ENCODE data around the gene GM2A. TPM values are rescaled to one million over a fixed set of nuclear protein-coding genes. Genes with fewer than 3 reads are reported as not detected.

GM2A gene
- total and polyA plus RNA-seq, 8 donors = 6.4 to 25.0 (median 10.9) TPM

- H3K4me3 ChIP-seq = no peak overlapping the region
- no peaks in the 10 kb centered on the region for H3K36me3 ChIP-seq
- WGBS, 2 donors = 95 to 98% methylated on average over 4 of the region's 4 CpGs
- no peaks in the 10 kb centered on the region for H3K9me3 ChIP-seq
- H3K4me1 ChIP-seq = peaks cover 4 to 24% (median 5%) of the 10 kb centered on the region in 3 donors
- H3K27me3 ChIP-seq = no peaks in the 10 kb centered on the region
- FAIRE-seq (no peak), DNase-seq (peak in 1 of 6 donors; percentile 4), ATAC-seq (no peak)
- no peak overlapping the region for H3K27ac ChIP-seq
- TF ChIP-seq, protein P1, sequence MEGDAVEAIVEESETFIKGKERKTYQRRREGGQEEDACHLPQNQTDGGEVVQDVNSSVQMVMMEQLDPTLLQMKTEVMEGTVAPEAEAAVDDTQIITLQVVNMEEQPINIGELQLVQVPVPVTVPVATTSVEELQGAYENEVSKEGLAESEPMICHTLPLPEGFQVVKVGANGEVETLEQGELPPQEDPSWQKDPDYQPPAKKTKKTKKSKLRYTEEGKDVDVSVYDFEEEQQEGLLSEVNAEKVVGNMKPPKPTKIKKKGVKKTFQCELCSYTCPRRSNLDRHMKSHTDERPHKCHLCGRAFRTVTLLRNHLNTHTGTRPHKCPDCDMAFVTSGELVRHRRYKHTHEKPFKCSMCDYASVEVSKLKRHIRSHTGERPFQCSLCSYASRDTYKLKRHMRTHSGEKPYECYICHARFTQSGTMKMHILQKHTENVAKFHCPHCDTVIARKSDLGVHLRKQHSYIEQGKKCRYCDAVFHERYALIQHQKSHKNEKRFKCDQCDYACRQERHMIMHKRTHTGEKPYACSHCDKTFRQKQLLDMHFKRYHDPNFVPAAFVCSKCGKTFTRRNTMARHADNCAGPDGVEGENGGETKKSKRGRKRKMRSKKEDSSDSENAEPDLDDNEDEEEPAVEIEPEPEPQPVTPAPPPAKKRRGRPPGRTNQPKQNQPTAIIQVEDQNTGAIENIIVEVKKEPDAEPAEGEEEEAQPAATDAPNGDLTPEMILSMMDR (IDR thresholded peaks at IDR 0.05) = no peak
- intact Hi-C loops (cut with DNase I) = no loop called here
Measured at GRCh38 chr5:151225071-151225470, 27.9 kb upstream of the GM2A start.

DNA sequence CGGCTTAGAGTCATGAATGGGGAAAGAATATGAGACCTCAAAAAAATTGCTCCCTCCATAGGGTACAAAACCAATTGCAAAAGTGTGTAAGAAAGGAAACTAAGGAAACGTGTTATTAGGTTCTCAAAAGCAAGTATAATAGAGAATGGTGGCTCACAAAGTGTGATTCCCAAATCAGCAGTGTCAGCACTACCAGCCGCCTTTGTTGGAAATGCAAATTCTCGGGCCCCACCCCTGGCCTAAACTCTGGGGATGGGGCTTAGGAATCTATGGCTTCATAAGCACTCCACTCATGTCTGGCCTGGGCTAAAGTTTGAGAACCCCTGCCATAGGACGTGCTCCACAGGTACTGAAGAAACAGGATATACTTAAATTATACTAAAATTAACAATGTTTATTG is 27.5 kb upstream of the GM2A start:
- TF ChIP-seq, protein P1 (IDR thresholded peaks at IDR 0.05) = no peak
- Histone ChIP-seq H3K4me1 (peaks cover 4 to 24% (median 5%) of the 10 kb centered on the region in 3 donors), H3K36me3 (no peaks in the 10 kb centered on the region), H3K27me3 (no peaks in the 10 kb centered on the region), H3K9me3 (no peaks in the 10 kb centered on the region), H3K27ac (no peak overlapping the region), H3K4me3 (no peak overlapping the region)
- 88 to 90% methylated on average over 5 of the region's 5 CpGs for WGBS, 2 donors
- intact Hi-C loops (cut with DNase I) = no loop called here
- no peak for FAIRE-seq
- DNase-seq = peak in 1 of 6 donors; percentile 10
- ATAC-seq = no peak

DNA sequence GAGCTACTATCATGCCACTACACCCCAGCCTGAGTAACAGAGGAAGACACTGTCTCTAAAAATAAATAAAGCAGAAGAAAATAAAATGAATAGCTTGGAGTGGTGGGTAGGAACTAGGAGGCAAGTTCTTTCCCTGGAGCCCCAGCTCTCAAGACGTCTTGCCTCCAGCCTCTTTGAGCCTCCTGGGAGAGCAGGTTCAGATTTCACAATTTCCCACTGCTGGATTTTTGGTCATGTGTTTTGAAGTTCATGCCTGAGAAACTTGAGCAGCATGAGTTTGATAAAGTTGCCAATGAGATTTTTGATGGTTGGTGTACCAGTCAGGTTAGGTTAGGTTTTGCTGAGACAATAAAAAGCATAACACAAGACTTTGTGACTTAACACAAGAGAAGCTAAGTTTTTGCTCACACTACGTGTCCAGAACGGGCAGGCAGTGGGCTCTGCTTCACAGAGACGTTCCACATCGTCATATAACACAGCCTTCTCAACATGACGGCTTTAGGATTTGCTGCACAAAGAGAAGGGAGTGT is 25.0 kb upstream of the GM2A start:
- Histone ChIP-seq H3K9me3 (no peaks in the 10 kb centered on the region), H3K27ac (no peak overlapping the region), H3K4me3 (no peak overlapping the region), H3K36me3 (no peaks in the 10 kb centered on the region), H3K27me3 (no peaks in the 10 kb centered on the region), H3K4me1 (peaks cover 0 to 5% (median 0%) of the 10 kb centered on the region in 3 donors)
- intact Hi-C loops (cut with DNase I) = no loop called here
- no peak for ATAC-seq
- DNase-seq = no peak
- TF ChIP-seq, protein P1 (IDR thresholded peaks at IDR 0.05) = no peak
- WGBS, 2 donors = 86 to 87% methylated on average over 6 of the region's 6 CpGs
- no peak for FAIRE-seq

DNA sequence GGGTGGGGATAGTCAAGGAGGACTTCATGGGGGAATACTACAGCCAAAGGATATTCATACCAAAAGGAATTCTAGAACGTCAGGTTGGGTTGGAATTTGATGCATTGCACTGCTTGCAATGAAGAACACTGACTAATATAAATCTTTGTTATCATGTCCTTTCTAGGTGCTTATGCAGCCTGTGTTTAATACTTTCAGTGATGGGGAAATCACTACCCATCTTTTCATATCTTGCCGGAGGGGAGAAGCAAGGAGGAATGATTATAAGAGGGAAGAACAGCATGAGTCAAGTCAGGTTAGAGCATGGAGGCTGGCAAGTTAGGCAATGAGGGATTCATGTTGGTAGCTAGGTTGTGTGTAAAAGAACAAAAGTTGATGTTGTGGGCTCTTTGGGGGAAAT is 24.0 kb upstream of the GM2A start:
- no peaks in the 10 kb centered on the region for H3K36me3 ChIP-seq
- H3K4me3 ChIP-seq = no peak overlapping the region
- no peak overlapping the region for H3K27ac ChIP-seq
- intact Hi-C loops (cut with DNase I) = no loop called here
- H3K9me3 ChIP-seq = no peaks in the 10 kb centered on the region
- peaks cover 0 to 8% (median 0%) of the 10 kb centered on the region in 3 donors for H3K4me1 ChIP-seq
- TF ChIP-seq, protein P1 (IDR thresholded peaks at IDR 0.05) = no peak
- no peaks in the 10 kb centered on the region for H3K27me3 ChIP-seq
- DNase-seq = no peak
- 74 to 79% methylated on average over 2 of the region's 2 CpGs for WGBS, 2 donors
- no peak for ATAC-seq
- FAIRE-seq = no peak

- H3K27me3 ChIP-seq = no peaks in the 10 kb centered on the region
- no peaks in the 10 kb centered on the region for H3K9me3 ChIP-seq
- DNase-seq = no peak
- H3K4me3 ChIP-seq = no peak overlapping the region
- H3K4me1 ChIP-seq = peaks cover 6 to 13% (median 6%) of the 10 kb centered on the region in 3 donors
- intact Hi-C loops (cut with DNase I) = no loop called here
- TF ChIP-seq, protein P1 (IDR thresholded peaks at IDR 0.05) = no peak
- H3K36me3 ChIP-seq = no peaks in the 10 kb centered on the region
- H3K27ac ChIP-seq = no peak overlapping the region
- WGBS, 2 donors = 70 to 81% methylated on average over 6 of the region's 6 CpGs
- ATAC-seq = no peak
- no peak for FAIRE-seq
Measured at GRCh38 chr5:151230048-151230680, 22.8 kb upstream of the GM2A start.
